ENCODE results near the gene PRR30. TPM values are rescaled to one million over a fixed set of nuclear protein-coding genes. Genes with fewer than 3 reads are reported as not detected.

PRR30 gene
- total and polyA plus RNA-seq, 2 of the 4 experiments (the other 2 are of a cell fraction), result not detected

- no peak overlapping the region for H3K9ac ChIP-seq (ENCODE audit: low read depth, low read length)
- no peak for ATAC-seq (ENCODE audit: low read depth)
Observed at GRCh38 chr2:27152102-27152795, 13.0 kb upstream of the PRR30 start.

More at GRCh38 chr2:27152102-27152795, 13.0 kb upstream of the PRR30 start:
- Histone ChIP-seq H4K8ac (ENCODE audit: low read depth in 2 of 2, low read length in 2 of 2) (no peak overlapping the region), H2BK20ac (ENCODE audit: low read depth, low read length) (no peak overlapping the region), H3K4me3 (ENCODE audit: insufficient read depth, low read depth, low read length) (no peak overlapping the region), H3K4ac (ENCODE audit: low read depth, low read length) (no peak overlapping the region), H2BK120ac (ENCODE audit: low read depth, low read length) (no peak overlapping the region), H2AK9ac (replicated peaks; ENCODE audit: low read depth, low read length, poor library complexity) (no peak overlapping the region), H3K14ac (replicated peaks; ENCODE audit: low read depth, low read length) (no peak overlapping the region), H3K56ac (ENCODE audit: extremely low read depth, insufficient read depth, low read length) (no peak overlapping the region), H3K27ac (ENCODE audit: insufficient read depth, low read length) (no peak overlapping the region), H2AK5ac (ENCODE audit: low read depth, low read length) (no peak overlapping the region), H3K9me1 (ENCODE audit: insufficient read depth, low read length) (no peaks in the 10 kb centered on the region; the same call in 1 of the 2 replicates), H4K20me1 (ENCODE audit: insufficient read depth, low read length) (no peaks in the 10 kb centered on the region; the same call in 1 of the 2 replicates), H3K36me3 (ENCODE audit: control insufficient read depth, insufficient read depth, low read length) (no peaks in the 10 kb centered on the region), H3K18ac (ENCODE audit: low read depth, low read length) (no peak overlapping the region), H3K27me3 (ENCODE audit: control insufficient read depth, insufficient read depth, low read length) (peaks cover 31% of the 10 kb centered on the region), H3K79me1 (ENCODE audit: low read depth in 1 of 2, low read length in 2 of 2) (no peaks in the 10 kb centered on the region), H3K23ac (ENCODE audit: low read depth, low read length) (no peak overlapping the region), H3K4me1 (ENCODE audit: control insufficient read depth, insufficient read depth, low read length) (no peaks in the 10 kb centered on the region), H4K5ac (ENCODE audit: low read depth, low read length) (no peak overlapping the region), H2BK15ac (ENCODE audit: low read depth, low read length) (no peak overlapping the region), H4K91ac (ENCODE audit: insufficient read depth, low read depth, low read length) (no peak overlapping the region), H3K4me2 (ENCODE audit: low read depth, low read length) (no peak overlapping the region), H3K9me3 (ENCODE audit: control insufficient read depth, insufficient read depth, low read length) (no peaks in the 10 kb centered on the region), H2BK5ac (ENCODE audit: low read depth, low read length, poor library complexity, severe bottlenecking) (no peak overlapping the region), H2AFZ (replicated peaks; ENCODE audit: low read length, poor library complexity) (no peak overlapping the region)
- in situ Hi-C loops (cut with MboI; ENCODE audit: low sequenced_read_pairs) (no loop called here), dilution Hi-C loops (cut with HindIII; ENCODE audit: low sequenced_read_pairs, unreplicated experiment) (no loop called here), intact Hi-C loops (cut with micrococcal nuclease) (no loop called here)
- ChIA-PET POLR2A (ENCODE audit: unreplicated experiment) (no interaction called here), CTCF (no interaction called here)
- TF ChIP-seq CEBPB (IDR thresholded peaks at IDR 0.05; ENCODE audit: low read depth, low read length), result no peak
- no peak for TF ChIP-seq CHD1 (IDR thresholded peaks at IDR 0.05; ENCODE audit: low read depth, low read length)
- no peak for DNase-seq
- WGBS, 2 experiments (ENCODE audit: extremely low coverage in 2 of 2, insufficient read length in 1 of 2), result 94% methylated on average over 3 of the region's 8 CpGs; no CpG with 5 or more reads in 1 of the 2 experiments
- no TSS peak for BruUV-seq (replicated peaks)

Measured in IMR-90 (cell line).